ENCODE measurements around the gene ZNF451.
A peak's percentile ranks its signal among the peaks of the same experiment; 100 is the strongest.
"Not testable (repeated sequence)": the region's sequence is repeated elsewhere in the genome, so short reads cannot be mapped to it uniquely, and the experiment has no call there.

Gene ZNF451, protein sequence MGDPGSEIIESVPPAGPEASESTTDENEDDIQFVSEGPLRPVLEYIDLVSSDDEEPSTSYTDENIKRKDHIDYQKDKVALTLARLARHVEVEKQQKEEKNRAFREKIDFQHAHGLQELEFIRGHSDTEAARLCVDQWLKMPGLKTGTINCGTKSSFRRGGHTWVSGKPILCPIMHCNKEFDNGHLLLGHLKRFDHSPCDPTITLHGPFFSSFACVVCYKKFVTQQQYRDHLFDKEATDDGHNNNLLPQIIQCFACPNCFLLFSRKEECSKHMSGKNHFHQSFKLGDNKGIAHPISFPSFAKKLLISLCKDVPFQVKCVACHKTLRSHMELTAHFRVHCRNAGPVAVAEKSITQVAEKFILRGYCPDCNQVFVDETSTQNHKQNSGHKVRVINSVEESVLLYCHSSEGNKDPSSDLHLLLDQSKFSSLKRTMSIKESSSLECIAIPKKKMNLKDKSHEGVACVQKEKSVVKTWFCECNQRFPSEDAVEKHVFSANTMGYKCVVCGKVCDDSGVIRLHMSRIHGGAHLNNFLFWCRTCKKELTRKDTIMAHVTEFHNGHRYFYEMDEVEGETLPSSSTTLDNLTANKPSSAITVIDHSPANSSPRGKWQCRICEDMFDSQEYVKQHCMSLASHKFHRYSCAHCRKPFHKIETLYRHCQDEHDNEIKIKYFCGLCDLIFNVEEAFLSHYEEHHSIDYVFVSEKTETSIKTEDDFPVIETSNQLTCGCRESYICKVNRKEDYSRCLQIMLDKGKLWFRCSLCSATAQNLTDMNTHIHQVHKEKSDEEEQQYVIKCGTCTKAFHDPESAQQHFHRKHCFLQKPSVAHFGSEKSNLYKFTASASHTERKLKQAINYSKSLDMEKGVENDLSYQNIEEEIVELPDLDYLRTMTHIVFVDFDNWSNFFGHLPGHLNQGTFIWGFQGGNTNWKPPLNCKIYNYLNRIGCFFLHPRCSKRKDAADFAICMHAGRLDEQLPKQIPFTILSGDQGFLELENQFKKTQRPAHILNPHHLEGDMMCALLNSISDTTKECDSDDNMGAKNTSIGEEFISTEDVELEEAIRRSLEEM

GRCh38 chr6:57089687-57090457, at the start of gene ZNF451:
ZNF451 (plus strand) TSS chr6:57090188; CDS start chr6:57090254, 66 bp downstream.
- in situ Hi-C loops (cut with MboI; ENCODE audit: low sequenced_read_pairs, unreplicated experiment) = no loop called here
- TF ChIP-seq, protein P1, sequence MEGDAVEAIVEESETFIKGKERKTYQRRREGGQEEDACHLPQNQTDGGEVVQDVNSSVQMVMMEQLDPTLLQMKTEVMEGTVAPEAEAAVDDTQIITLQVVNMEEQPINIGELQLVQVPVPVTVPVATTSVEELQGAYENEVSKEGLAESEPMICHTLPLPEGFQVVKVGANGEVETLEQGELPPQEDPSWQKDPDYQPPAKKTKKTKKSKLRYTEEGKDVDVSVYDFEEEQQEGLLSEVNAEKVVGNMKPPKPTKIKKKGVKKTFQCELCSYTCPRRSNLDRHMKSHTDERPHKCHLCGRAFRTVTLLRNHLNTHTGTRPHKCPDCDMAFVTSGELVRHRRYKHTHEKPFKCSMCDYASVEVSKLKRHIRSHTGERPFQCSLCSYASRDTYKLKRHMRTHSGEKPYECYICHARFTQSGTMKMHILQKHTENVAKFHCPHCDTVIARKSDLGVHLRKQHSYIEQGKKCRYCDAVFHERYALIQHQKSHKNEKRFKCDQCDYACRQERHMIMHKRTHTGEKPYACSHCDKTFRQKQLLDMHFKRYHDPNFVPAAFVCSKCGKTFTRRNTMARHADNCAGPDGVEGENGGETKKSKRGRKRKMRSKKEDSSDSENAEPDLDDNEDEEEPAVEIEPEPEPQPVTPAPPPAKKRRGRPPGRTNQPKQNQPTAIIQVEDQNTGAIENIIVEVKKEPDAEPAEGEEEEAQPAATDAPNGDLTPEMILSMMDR (IDR thresholded peaks at IDR 0.05; ENCODE audit: borderline replicate concordance, control extremely low read depth, extremely low read depth, insufficient read depth, missing control alignments) = no peak
- DNase-seq (ENCODE audit: low spot score) = peak; percentile 94

DNA sequence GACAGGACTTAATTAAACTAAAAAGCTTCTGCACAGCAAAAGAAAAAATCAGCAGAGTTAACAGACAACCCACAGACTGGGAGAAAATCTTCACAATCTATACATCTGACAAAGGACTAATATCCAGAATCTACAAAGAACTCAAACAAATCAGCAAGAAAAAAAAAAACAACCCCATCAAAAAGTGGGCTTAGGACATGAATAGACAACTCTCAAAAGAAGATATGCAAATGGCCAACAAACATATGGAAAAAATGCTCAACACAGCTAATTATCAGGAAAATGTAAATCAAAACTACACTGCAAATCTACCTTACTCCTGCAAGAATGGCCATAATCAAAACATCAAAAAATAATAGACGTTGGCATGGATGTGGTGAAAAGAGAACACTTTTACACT, 45.9 kb upstream of the ZNF451 start:
- in situ Hi-C loops (cut with MboI; ENCODE audit: low sequenced_read_pairs, unreplicated experiment) = loop anchor here (25.0 kb wide), 1 partner anchor 268 kb away; the partner anchor contains the start of gene PRIM2
- DNase-seq (ENCODE audit: low spot score) = not testable (repeated sequence)

DNA sequence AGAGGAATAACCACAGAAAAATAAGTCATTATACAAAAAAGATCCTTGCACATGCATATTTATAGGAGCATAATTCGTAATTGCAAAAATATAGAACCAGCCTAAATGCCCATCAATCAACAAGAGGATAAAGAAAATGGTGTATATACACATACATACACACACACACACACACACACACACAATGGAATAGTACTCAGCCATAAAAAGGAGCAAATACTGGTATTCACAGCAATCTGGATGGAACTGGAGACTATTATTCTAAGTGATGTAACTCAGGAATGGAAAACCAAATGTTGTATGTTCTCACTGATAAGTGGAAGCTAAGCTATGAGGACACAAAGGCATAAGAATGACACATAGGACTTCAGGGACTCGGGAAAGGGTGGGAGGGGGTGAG, 45.4 kb upstream of the ZNF451 start:
- TF ChIP-seq, protein P1 (IDR thresholded peaks at IDR 0.05; ENCODE audit: borderline replicate concordance, control extremely low read depth, extremely low read depth, insufficient read depth, missing control alignments) = no peak
- in situ Hi-C loops (cut with MboI; ENCODE audit: low sequenced_read_pairs, unreplicated experiment) = loop anchor here (25.0 kb wide), 1 partner anchor 268 kb away; the partner anchor contains the start of gene PRIM2
- no peak for DNase-seq (ENCODE audit: low spot score)

GRCh38 chr6:57046332-57047256, 43.4 kb upstream of the ZNF451 start, which contains the start of gene KIAA1586:
KIAA1586 (plus strand) TSS chr6:57046693; CDS start chr6:57046756, 63 bp downstream.
- in situ Hi-C loops (cut with MboI; ENCODE audit: low sequenced_read_pairs, unreplicated experiment) = loop anchor here (25.0 kb wide), 1 partner anchor 266 kb away; the partner anchor contains the start of gene PRIM2
- peak; percentile 90 for DNase-seq (ENCODE audit: low spot score)

GRCh38 chr6:57047257-57047585, 42.8 kb upstream of the ZNF451 start:
- not testable (repeated sequence) for DNase-seq (ENCODE audit: low spot score)
- in situ Hi-C loops (cut with MboI; ENCODE audit: low sequenced_read_pairs, unreplicated experiment) = loop anchor here (25.0 kb wide), 1 partner anchor 265 kb away; the partner anchor contains the start of gene PRIM2

- in situ Hi-C loops (cut with MboI; ENCODE audit: low sequenced_read_pairs, unreplicated experiment) = loop anchor here (25.0 kb wide), 1 partner anchor 264 kb away; the partner anchor contains the start of gene PRIM2
- DNase-seq (ENCODE audit: low spot score) = not testable (repeated sequence)
Observed at GRCh38 chr6:57047859-57048258, 42.1 kb upstream of the ZNF451 start.

DNA sequence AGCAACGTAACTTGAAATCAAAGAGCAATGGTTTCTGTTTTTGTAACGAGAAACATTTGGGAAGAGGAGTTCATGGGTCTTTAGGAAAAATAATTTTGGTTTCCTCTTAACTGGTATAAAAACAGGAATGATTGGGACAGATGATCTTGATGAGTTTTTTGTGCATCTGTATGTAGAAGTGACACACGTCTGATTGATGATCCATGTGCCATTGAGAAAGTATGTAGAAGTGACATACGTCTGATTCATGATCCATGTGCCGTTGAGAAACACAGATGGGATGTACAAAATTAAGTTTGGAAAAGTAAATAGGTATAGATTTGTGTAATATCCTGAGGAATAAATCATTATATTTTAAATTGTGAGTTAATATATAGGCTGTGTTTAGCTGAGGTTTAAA, 41.4 kb upstream of the ZNF451 start:
- TF ChIP-seq, protein P1 (IDR thresholded peaks at IDR 0.05; ENCODE audit: borderline replicate concordance, control extremely low read depth, extremely low read depth, insufficient read depth, missing control alignments) = no peak
- in situ Hi-C loops (cut with MboI; ENCODE audit: low sequenced_read_pairs, unreplicated experiment) = loop anchor here (25.0 kb wide), 1 partner anchor 264 kb away; the partner anchor contains the start of gene PRIM2
- no peak for DNase-seq (ENCODE audit: low spot score)
